NCI-H774 (cell line): ENCODE measurements around the gene COL4A2.

ENCODE experiments used
- DNase-seq: peaks from one replicate; lab custom pipeline; 2025; lab: John Stamatoyannopoulos, UW

Gene COL4A2

GRCh38 chr13:110272227-110272626 lies 34.9 kb upstream of the COL4A2 start:
- DNase-seq: no peak

- DNase-seq: no peak
Measured at GRCh38 chr13:110272651-110273050, 34.4 kb upstream of the COL4A2 start.

GRCh38 chr13:110273254-110273653 lies 33.8 kb upstream of the COL4A2 start:
- no peak for DNase-seq

- no peak for DNase-seq
Measured at GRCh38 chr13:110274687-110275086, 32.4 kb upstream of the COL4A2 start.

- no peak for DNase-seq
Measured at GRCh38 chr13:110275931-110276552, 31.0 kb upstream of the COL4A2 start.

GRCh38 chr13:110276553-110276950 lies 30.5 kb upstream of the COL4A2 start:
- DNase-seq: no peak

GRCh38 chr13:110277357-110277975 lies 29.6 kb upstream of the COL4A2 start:
- DNase-seq: no peak

- no peak for DNase-seq
Measured at GRCh38 chr13:110278859-110279258, 28.2 kb upstream of the COL4A2 start.

GRCh38 chr13:110279684-110280083 lies 27.4 kb upstream of the COL4A2 start:
- DNase-seq: no peak

GRCh38 chr13:110280231-110280813 lies 26.8 kb upstream of the COL4A2 start:
- DNase-seq: no peak

GRCh38 chr13:110280985-110281688 lies 25.9 kb upstream of the COL4A2 start:
- DNase-seq: no peak

GRCh38 chr13:110281736-110282135 lies 25.3 kb upstream of the COL4A2 start:
- DNase-seq: no peak

- DNase-seq: no peak
Measured at GRCh38 chr13:110282316-110282841, 24.7 kb upstream of the COL4A2 start.

GRCh38 chr13:110283736-110284517 lies 23.2 kb upstream of the COL4A2 start:
- DNase-seq: no peak

- DNase-seq: no peak
Measured at GRCh38 chr13:110284779-110285484, 22.2 kb upstream of the COL4A2 start.

GRCh38 chr13:110285991-110286832 lies 20.9 kb upstream of the COL4A2 start:
- DNase-seq: no peak

GRCh38 chr13:110286833-110287819 lies 20.0 kb upstream of the COL4A2 start:
- no peak for DNase-seq

- DNase-seq: no peak
Measured at GRCh38 chr13:110289174-110289573, 17.9 kb upstream of the COL4A2 start.

GRCh38 chr13:110289661-110290060 lies 17.4 kb upstream of the COL4A2 start:
- no peak for DNase-seq
